Measurements from ENCODE around the gene COPZ2.

GRCh38 chr17:48025904-48026501 is 11.6 kb downstream of the COPZ2 start:
- peak in 1 of 4 experiments; percentile 9 for TF ChIP-seq CTCF (IDR thresholded peaks at IDR 0.05)
- TF ChIP-seq POLR2A (IDR thresholded peaks at IDR 0.05), result no peak
